T-helper 22 cell (primary cell): Measurements from ENCODE around the gene ORAI1.
"Not testable (repeated sequence)": the region's sequence is repeated elsewhere in the genome, so short reads cannot be mapped to it uniquely, and the experiment has no call there.

Source experiments
- DNase-seq: peaks from one replicate; pipeline ENCODE4 v3.0.0-alpha.2; 2020; ENCODE audit warnings: low read depth

Gene ORAI1

DNA sequence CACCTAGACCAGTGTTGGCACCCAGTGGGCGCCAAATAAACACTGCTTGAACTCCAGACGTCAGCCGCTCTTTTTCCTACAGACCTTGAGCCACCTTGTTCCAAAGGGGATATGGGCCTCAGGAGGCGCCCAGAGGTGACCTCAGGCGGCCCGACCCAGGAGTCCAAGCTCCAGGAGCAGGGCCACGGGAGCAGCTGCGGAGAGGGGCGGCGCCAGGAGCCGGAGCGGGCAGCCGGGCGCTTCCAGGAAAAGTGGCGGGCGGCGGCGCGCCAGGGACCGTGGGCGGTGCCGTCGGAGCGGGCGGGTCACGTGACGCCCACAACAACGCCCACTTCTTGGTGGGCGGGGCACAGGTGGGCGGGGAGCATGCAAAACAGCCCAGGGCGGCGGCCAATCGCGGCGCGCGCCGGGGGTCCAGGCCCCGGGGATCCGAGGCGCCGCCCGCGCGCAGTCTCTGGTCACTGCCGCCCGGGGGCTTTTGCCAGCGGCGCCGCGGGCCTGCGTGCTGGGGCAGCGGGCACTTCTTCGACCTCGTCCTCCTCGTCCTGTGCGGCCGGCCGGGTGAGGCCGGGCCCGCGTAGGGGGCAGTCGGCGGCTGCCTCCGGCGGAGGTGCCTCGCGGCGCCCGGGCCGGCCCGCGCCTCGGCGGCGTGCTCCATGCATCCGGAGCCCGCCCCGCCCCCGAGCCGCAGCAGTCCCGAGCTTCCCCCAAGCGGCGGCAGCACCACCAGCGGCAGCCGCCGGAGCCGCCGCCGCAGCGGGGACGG lies at the start of gene ORAI1:
TSS of gene ORAI1 (plus strand) at position 444 of the 766 bp plus-strand sequence.
- peak; percentile 90 for DNase-seq

GRCh38 chr12:121576851-121577391 lies 49.4 kb upstream of the ORAI1 start:
- no peak for DNase-seq

- DNase-seq = no peak
These were observed 48.7 kb upstream of the ORAI1 start for GRCh38 chr12:121577443-121578180.

DNA sequence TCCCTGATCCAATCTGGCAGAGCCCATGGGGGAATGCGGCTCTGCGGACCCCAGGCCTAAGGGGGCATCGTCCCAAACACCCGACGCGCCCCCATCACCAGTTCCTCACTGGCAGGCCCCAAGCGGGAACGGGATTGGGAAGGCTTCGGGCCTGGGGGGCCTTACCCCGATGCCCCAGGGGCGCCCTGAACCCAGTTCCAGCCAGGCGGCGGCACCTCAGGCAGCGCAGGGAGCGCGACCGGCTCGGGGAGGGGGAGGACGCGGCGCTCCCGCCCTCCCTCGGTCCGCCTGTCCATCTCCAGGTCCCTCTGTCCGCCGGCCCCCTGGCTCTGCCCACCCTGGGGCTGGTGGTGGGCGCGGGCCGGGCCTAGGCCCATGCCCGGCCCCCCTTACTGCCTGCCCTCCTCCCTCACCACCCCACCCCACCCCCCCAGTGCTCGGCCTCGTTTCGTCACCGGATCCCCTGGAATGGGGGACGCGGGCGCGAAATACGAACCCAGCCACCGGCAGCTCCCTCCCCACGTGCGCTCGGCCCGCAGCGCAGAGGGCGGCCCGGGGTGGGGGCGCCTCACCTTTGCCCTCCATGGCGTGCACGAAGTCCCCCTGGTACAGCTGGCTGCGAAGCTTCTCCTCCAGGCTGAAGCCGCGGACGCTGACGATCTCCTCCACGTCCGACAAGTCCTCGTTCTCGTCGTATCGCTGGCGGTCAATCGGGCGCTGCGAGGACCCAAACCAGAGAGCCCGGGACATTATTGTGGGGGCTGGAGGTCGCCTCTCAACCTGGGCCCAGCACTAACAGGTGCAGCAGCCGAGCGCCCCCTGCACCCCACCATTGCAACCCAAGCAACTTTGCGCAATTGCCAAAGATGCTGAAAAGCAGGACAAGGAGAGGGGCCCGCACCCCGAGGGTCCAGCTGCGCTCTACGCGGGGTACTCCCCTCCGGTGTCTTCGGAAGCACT lies 47.8 kb upstream of the ORAI1 start:
- no peak for DNase-seq

- DNase-seq = peak; percentile 33
These were observed 47.0 kb upstream of the ORAI1 start for GRCh38 chr12:121579190-121579791.

- DNase-seq = peak; percentile 69
These were observed 46.1 kb upstream of the ORAI1 start for GRCh38 chr12:121579981-121580868.

- no peak for DNase-seq
These were observed 45.2 kb upstream of the ORAI1 start, which contains the start of gene KDM2B for GRCh38 chr12:121580959-121581685. TSS of gene KDM2B (minus strand) at chr12:121581023. CDS start at chr12:121580911, 112 bp downstream.

GRCh38 chr12:121581686-121582429 lies 44.5 kb upstream of the ORAI1 start:
- DNase-seq = no peak

- DNase-seq = no peak
These were observed 43.6 kb upstream of the ORAI1 start for GRCh38 chr12:121582583-121583333.

- not testable (repeated sequence) for DNase-seq
These were observed 43.0 kb upstream of the ORAI1 start for GRCh38 chr12:121583334-121583661.

- DNase-seq = not testable (repeated sequence)
These were observed 41.4 kb upstream of the ORAI1 start for GRCh38 chr12:121584885-121585284.

DNA sequence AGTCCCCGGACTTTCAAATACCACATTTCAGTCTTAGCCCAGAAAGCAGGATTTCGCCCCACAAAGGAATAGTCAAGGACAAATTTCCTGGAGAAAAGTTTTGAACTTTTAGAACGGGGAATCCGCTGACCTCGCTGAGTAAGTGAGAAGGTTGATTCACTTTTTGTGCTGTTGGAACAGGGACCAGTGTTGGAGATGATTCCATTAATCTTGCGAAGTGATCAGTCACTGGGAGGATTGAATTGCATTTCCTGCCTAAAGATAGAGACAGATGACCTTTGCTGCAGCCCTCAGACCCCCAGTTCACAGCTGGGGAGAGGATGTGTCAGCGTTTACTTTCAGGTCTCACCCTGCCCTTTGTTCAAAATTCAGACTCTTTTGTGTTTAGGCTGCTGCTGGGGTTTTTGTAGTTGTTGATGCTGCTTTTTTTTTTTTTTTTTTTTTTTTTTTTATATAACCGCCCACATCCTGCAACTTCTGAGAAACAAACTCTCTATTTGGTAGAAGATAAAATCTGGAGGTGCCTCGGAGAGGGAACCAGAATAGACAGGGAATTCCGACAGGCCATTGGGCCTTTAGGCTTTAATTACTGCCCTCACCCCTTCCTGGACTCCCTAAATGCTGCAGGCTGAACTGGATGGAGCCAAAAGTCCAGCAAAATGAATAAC lies 35.7 kb upstream of the ORAI1 start:
- DNase-seq = peak; percentile 56

DNA sequence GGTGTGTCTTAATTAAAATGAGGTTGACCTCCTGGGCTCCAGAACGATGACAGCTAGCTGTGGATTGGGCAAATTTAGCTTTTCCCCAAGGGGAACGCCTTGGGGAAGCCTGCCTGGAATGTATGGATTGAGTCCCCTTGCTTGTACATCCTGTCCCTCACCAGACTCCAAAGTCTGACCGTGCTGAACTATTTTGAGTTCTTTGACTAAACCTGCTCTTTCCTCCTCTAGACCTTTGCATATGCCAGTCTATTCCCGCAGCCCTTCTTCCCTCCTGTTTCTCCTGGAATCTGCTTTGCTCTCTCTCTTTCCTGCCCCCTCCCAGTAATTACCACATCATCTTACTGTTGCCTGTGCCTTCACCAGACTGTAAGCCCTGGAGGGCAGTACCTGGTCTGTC lies 34.0 kb upstream of the ORAI1 start:
- DNase-seq = no peak

- no peak for DNase-seq
These were observed 30.8 kb upstream of the ORAI1 start for GRCh38 chr12:121595520-121595919.

GRCh38 chr12:121596526-121596925 lies 29.8 kb upstream of the ORAI1 start:
- no peak for DNase-seq

DNA sequence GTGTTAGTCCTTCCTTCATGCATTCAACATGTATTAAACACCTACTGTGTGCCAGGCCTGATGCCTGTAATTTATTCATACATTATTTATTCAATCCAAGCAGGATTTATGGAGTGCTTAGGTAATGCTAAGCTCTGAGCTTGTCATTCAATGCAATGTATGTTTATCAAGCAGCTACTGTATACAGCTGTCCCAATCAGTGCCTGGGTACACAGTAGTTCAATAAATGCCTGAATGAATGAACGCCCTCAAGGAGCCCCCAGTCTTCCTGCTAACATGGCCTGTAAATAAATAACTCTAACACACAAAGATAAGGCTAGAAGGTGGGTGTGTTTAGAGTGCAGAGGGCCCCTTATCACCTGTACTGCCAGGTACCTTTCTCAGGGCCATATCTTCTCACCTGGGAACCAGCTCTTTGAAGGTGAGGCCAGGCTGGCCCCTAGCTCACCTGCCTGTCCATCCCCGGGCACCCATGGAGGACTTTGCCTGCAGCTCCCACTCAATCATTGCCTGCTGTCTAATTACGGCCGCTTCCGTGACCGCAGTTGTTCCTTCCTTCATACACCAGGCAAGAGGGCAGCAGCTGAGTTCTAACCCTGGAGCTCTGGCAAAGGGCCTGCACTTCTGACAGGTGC lies 25.5 kb upstream of the ORAI1 start:
- DNase-seq = no peak

DNA sequence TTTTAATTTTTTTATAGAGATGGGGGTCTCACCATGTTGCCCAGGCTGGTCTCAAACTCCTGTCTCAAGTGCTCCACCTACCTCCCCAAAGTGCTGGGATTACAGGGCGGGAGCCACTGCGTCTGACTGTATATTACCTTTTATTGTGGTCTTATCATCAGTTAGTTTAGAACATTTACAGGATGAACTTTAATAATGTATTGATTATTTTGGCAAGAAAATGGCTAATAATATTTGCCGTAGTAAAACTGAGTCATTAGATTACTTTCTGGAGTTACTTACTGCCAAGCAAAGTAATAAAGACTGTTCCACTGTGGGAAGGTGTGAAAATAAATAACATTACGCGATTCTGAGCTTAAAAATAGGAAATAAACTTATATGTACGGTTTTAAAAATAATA lies 23.6 kb upstream of the ORAI1 start:
- no peak for DNase-seq
